CD4-positive, alpha-beta T cell treated with Interleukin-17A for 4 hours (primary cell): Measurements from ENCODE around the gene KDM8.

Experiments
- DNase-seq: peaks from one replicate; pipeline ENCODE4 v3.0.0-alpha.2; 2020; ENCODE audit warnings: mixed read lengths

KDM8 gene

GRCh38 chr16:27203507-27204311 lies at the start of gene KDM8:
TSS of gene KDM8 (plus strand) at chr16:27203526. CDS start at chr16:27210124, 6,598 bp downstream.
- peak; percentile 99 for DNase-seq

- DNase-seq, result peak; percentile 83
These were observed 48.4 kb upstream of the KDM8 start for GRCh38 chr16:27154705-27155521.

GRCh38 chr16:27156579-27156978 lies 46.7 kb upstream of the KDM8 start:
- DNase-seq, result no peak

- no peak for DNase-seq
These were observed 41.9 kb upstream of the KDM8 start for GRCh38 chr16:27161398-27161797.

- no peak for DNase-seq
These were observed 39.0 kb upstream of the KDM8 start for GRCh38 chr16:27164352-27164751.

GRCh38 chr16:27165576-27165975 lies 37.8 kb upstream of the KDM8 start:
- DNase-seq, result no peak

GRCh38 chr16:27168790-27169189 lies 34.5 kb upstream of the KDM8 start:
- no peak for DNase-seq

GRCh38 chr16:27169511-27170071 lies 33.7 kb upstream of the KDM8 start:
- DNase-seq, result peak; percentile 84

- no peak for DNase-seq
These were observed 31.7 kb upstream of the KDM8 start for GRCh38 chr16:27171584-27171983.

GRCh38 chr16:27174007-27174406 lies 29.3 kb upstream of the KDM8 start:
- DNase-seq, result peak; percentile 76

- DNase-seq, result no peak
These were observed 28.5 kb upstream of the KDM8 start for GRCh38 chr16:27174798-27175197.

GRCh38 chr16:27175888-27176287 lies 27.4 kb upstream of the KDM8 start:
- no peak for DNase-seq

- peak; percentile 30 for DNase-seq
These were observed 26.1 kb upstream of the KDM8 start for GRCh38 chr16:27177031-27177774.

- peak; percentile 94 for DNase-seq
These were observed 23.7 kb upstream of the KDM8 start for GRCh38 chr16:27179500-27180072.

- no peak for DNase-seq
These were observed 22.1 kb upstream of the KDM8 start for GRCh38 chr16:27181019-27181790.

GRCh38 chr16:27182906-27183405 lies 20.4 kb upstream of the KDM8 start:
- no peak for DNase-seq

GRCh38 chr16:27185776-27186130 lies 17.6 kb upstream of the KDM8 start:
- no peak for DNase-seq

- DNase-seq, result no peak
These were observed 14.7 kb upstream of the KDM8 start for GRCh38 chr16:27188633-27189032.

- DNase-seq, result no peak
These were observed 13.9 kb upstream of the KDM8 start for GRCh38 chr16:27189335-27189972.

- DNase-seq, result no peak
These were observed 12.9 kb upstream of the KDM8 start for GRCh38 chr16:27190316-27190871.
